UCSD-AML1 (cell line): Measurements from ENCODE around the gene KDM8.

Source experiments
- DNase-seq: peaks from one replicate; lab custom pipeline; 2025; ENCODE audit not compliant: unreplicated experiment; lab: John Stamatoyannopoulos, UW

KDM8 gene

DNA sequence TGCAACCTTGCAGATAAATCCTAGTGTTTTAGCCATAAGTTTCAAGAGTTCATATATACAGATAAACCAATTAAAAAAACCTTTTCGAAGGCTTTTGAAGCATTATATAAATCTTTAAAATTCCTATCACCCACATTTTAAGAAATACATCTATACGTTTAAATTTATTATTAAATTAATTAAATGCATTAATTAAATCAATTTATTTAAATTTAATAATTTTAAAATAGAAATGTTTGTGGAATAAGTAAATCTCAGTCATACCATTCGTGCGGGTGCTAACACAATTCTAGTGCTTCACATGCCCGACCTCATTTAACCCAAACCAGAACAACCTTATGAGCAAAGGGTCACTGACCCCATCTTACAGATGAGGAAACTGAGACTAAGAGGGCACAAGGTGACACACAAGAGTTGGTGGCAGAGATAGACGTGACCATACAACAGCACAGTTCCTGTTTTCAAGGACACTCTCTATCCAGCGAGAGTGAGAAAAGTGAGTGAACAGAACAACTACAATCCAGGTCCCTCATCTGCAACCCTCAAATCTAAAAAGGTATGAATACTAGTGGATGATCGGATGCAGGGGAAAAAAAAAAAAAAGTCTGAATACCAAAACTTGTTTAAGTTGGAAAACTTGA is 63.8 kb downstream of the KDM8 start:
- no peak for DNase-seq

DNA sequence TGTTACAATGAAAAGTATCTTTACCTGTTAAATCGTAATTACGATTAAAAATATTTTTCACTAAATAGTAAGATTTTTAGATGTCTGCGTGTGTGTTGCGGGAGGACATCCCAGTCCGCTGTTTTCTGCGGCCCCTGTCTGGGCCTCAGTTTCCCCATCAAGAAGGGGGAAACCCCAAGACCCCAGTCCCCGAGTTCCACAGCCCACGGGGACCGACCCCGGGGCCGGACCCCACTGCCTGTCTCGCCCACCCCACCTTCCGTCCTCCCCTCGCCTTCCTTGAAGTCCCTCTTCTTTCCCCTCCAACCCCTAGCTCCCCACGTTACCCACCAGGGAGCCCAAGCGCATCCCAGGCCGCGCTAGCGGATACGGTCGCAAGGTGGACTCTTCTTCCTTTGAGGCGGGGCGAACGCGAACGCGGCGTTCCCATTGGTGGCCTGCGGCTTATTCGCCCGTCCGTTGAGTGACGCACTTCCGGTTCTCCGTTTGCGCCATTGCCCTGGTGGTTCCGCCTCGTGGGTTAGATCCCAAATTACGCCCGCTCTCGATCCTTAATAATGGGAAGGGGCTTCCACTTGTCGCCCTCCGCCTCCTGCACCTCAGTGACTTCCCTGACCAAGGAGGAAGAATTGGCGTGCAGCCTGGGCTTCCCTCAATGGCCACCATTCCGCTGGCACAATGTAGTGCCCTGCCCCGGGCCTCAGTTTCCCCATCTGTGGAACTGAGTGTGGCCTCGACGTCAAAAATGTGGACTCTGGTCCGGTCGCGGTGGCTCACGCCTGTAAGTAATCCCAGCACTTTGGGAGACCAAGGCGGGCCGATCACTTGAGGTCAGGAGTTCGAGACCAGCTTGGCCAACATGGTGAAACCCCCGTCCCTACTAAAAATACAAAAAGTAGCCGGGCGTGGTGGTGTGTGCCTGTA is 65.3 kb downstream of the KDM8 start, which contains the start of gene NSMCE1:
TSS of gene NSMCE1 (minus strand) at position 397 of the 924 bp plus-strand sequence. CDS start 11,202 bp downstream, outside the sequence.
- peak; percentile 95 for DNase-seq

DNA sequence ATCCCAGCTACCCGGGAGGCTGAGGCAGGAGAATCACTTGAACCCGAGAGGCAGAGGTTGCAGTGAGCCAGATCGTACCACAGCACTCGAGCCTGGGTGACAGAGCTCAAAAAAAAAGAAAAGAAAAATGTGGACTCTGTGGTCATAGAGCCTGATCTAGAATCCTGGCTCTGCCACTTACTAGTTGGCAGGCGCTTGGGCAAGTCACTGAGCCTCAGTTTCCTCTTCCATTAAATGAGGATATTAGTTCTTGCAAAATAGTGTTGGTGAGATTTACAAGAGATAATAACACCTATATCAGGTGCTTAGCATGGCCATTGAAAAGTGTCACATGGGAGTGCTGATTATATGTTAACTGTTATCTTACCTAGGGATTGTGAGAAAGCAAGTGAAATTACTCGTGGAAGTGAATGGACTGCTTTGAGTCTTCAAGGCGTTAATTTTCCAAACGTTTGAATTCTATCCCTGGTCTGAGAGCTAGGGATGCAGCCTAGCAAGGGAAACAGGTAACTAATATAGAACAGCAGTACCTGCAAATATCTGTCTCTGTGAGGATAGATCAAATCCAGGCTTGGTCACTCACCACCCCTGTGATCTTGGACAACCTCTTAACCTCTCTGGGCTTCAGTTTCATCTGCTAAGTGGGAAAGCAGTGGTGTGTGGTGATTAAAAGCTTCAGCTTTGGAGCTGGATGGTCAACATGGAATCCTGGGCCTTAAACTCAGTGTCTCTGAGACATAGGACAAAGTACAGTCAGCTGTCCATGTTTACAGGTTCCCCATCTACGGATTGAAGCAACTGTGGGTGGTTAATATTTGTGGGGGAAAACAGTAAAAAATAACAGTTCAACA is 66.2 kb downstream of the KDM8 start:
- DNase-seq: no peak

DNA sequence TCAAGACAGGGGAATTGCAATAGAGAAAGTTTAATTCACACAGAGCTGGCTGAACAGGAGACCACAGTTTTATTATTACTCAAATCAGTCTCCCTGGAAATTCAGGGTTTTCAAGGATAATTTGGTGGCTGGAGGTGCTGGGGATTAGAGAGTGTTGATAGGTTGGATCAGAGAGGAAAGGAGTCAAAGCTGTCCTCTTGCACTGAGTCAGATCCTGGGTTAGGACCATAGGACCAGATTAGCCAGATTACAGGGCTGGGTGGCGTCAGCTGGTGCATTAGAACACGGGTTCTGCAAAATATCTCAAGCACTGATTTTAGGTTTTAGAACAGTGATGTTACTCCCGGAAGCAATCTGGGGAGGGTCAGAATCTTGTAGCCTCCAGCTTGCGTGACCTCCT is 67.0 kb downstream of the KDM8 start:
- no peak for DNase-seq
